Neural cell (in vitro differentiated cells): ENCODE results near the gene SRRD. TPM values are rescaled to one million over a fixed set of nuclear protein-coding genes. Genes with fewer than 3 reads are reported as not detected.

Experiments used
- H2AFZ ChIP-seq: fragments of 200-600, 300-800 bp; sonication (generic), shearing (Covaris generic); 2 replicates; pipeline ENCODE4 v1.6.0; 2014; ENCODE audit warnings: low read depth, mild to moderate bottlenecking, antibody characterized with exemption, low read length, moderate library complexity
- H3F3A ChIP-seq: fragments of 200-600 bp; shearing (Covaris generic); 2 replicates; pipeline ENCODE4 v1.6.1; 2016; ENCODE audit warnings: mild to moderate bottlenecking, moderate library complexity, mixed read lengths, antibody characterized with exemption, low read length; ENCODE audit not compliant: insufficient read depth, poor library complexity, severe bottlenecking
- H3K27ac ChIP-seq: fragments of 200-600, 300-800 bp; sonication (generic), shearing (Covaris generic); 2 replicates; pipeline ENCODE4 v1.5.1; 2014; ENCODE audit warnings: mild to moderate bottlenecking, low read length, moderate library complexity
- H3K27me3 ChIP-seq: fragments of 300-800, 200-600 bp; sonication (generic), shearing (Covaris generic); 2 replicates; pipeline ENCODE4 v1.6.0; 2014; ENCODE audit warnings: mild to moderate bottlenecking, low read depth, low read length, moderate library complexity; ENCODE audit not compliant: insufficient read depth
- H3K36me3 ChIP-seq: fragments of 300-800, 200-600 bp; sonication (generic), shearing (Covaris generic); 2 replicates; pipeline ENCODE4 v1.5.1; 2014; ENCODE audit warnings: mild to moderate bottlenecking, antibody characterized with exemption, low read length, moderate library complexity; ENCODE audit not compliant: insufficient read depth
- H3K4me2 ChIP-seq: fragments of 300-800, 200-600 bp; sonication (generic), shearing (Covaris generic); 2 replicates; pipeline ENCODE4 v1.6.0; 2014; ENCODE audit warnings: mild to moderate bottlenecking, low read length
- H3K4me3 ChIP-seq: fragments of 300-800, 200-600 bp; sonication (generic), shearing (Covaris generic); 2 replicates; pipeline ENCODE4 v1.5.1; 2014; ENCODE audit warnings: mild to moderate bottlenecking, low read length, moderate library complexity
- H3K79me2 ChIP-seq: fragments of 200-600 bp; shearing (Covaris generic); replicated peaks from 2 replicates; pipeline ENCODE4 v1.6.0; 2014; ENCODE audit warnings: mild to moderate bottlenecking, low read length, moderate library complexity; ENCODE audit not compliant: insufficient read depth
- H3K9ac ChIP-seq: fragments of 300-800, 200-600 bp; sonication (generic), shearing (Covaris generic); 2 replicates; pipeline ENCODE4 v1.6.1; 2016; ENCODE audit warnings: mild to moderate bottlenecking, low read length, mixed read lengths
- H3K9me2 ChIP-seq: fragments of 200-600 bp; shearing (Covaris generic); 2 replicates; pipeline ENCODE4 v1.6.1; 2016; ENCODE audit warnings: mild to moderate bottlenecking, low read length, mixed read lengths; ENCODE audit not compliant: insufficient read depth
- H3K9me3 ChIP-seq: fragments of 200-600, 300-800 bp; sonication (generic), shearing (Covaris generic); 2 replicates; pipeline ENCODE4 v1.6.1; 2016; ENCODE audit warnings: mild to moderate bottlenecking, mixed run types, low read length, moderate library complexity, mixed read lengths
- H4K20me1 ChIP-seq: fragments of 200-600 bp; shearing (Covaris generic); 2 replicates; pipeline ENCODE4 v1.6.1; 2016; ENCODE audit warnings: mild to moderate bottlenecking, mixed run types; ENCODE audit not compliant: insufficient read depth
- CTCF ChIP-seq: fragments of 450-650 bp; IDR thresholded peaks from 2 replicates; pipeline ENCODE4 v1.5.1; 2014; ENCODE audit warnings: antibody characterized with exemption, mild to moderate bottlenecking, moderate library complexity; ENCODE audit not compliant: poor library complexity, severe bottlenecking
- EP300 ChIP-seq: fragments of 450-650 bp; conservative IDR thresholded peaks from 2 replicates; pipeline ENCODE4 v1.6.1; 2014; ENCODE audit warnings: antibody characterized with exemption, mild to moderate bottlenecking, moderate library complexity; ENCODE audit not compliant: poor library complexity, severe bottlenecking
- EZH2 ChIP-seq: fragments of 200-600, 300-800 bp; shearing (Covaris generic), sonication (generic); IDR thresholded peaks from 2 replicates; pipeline ENCODE4 v1.6.1; 2014; ENCODE audit warnings: antibody characterized with exemption, low read length, borderline replicate concordance, mild to moderate bottlenecking; ENCODE audit not compliant: insufficient read depth, poor library complexity, severe bottlenecking
- MXI1 ChIP-seq: fragments of 450-650 bp; conservative IDR thresholded peaks from 2 replicates; pipeline ENCODE4 v1.6.1; 2014; ENCODE audit warnings: antibody characterized with exemption, mild to moderate bottlenecking; ENCODE audit not compliant: poor library complexity, severe bottlenecking
- POLR2AphosphoS5 ChIP-seq: IDR thresholded peaks from 2 replicates; pipeline ENCODE4 v1.6.1; 2012
- RAD21 ChIP-seq: fragments of 450-650 bp; conservative IDR thresholded peaks from 2 replicates; pipeline ENCODE4 v1.6.1; 2014; ENCODE audit warnings: antibody characterized with exemption, mild to moderate bottlenecking, moderate library complexity
- REST ChIP-seq: IDR thresholded peaks from 2 replicates; pipeline ENCODE4 v1.6.1; 2012; ENCODE audit warnings: borderline replicate concordance
- SMC3 ChIP-seq: fragments of 450-650 bp; conservative IDR thresholded peaks from 2 replicates; pipeline ENCODE4 v1.6.1; 2014; ENCODE audit warnings: antibody characterized with exemption, mild to moderate bottlenecking, moderate library complexity; ENCODE audit not compliant: poor library complexity
- TAF1 ChIP-seq: IDR thresholded peaks from 2 replicates; pipeline ENCODE4 v1.6.1; 2012; ENCODE audit warnings: low read depth
- polyA plus RNA-seq: library from polyadenylated mRNA; depleted of rRNA; stranded (reverse); fragments of >200 nt; gene quantifications from 2 replicates; pipeline ENCODE4 v1.2.3, GENCODE V29; 2014

SRRD gene
- polyA plus RNA-seq, 1 donor from 2014 or later = 33.9 TPM

DNA sequence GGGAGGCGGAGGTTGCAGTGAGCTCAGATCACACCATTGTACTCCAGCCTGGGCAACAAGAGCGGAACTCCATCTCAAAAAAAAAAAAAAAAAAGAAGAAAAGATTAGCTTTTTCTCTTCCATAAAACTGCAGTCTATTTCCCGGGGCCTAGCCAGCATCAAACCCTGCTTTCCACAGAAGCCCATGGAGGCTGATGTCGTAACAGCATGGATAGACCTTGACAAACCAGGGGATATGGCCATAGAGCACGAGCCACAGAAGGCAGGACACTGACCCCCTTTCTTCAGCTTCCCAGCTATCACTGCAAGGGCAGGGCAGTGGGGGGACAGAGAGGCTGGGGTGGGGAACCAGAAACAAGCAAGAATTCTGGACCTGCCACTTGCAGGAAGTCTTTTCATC, 21.6 kb upstream of the SRRD start:
- Histone ChIP-seq H3K9me2 (no peaks in the 10 kb centered on the region), H3K9me3 (no peaks in the 10 kb centered on the region), H3K27ac (peak overlapping the region; percentile 79), H2AFZ (no peak overlapping the region), H3K9ac (peak overlapping the region; percentile 55), H4K20me1 (no peaks in the 10 kb centered on the region), H3K4me2 (peak overlapping the region; percentile 79), H3K4me3 (peak overlapping the region; percentile 50), H3F3A (no peaks in the 10 kb centered on the region), H3K27me3 (no peaks in the 10 kb centered on the region), H3K36me3 (peaks cover 10% of the 10 kb centered on the region), H3K79me2 (peaks cover 7% of the 10 kb centered on the region)
- no peak for TF ChIP-seq REST
- no peak for TF ChIP-seq EZH2
- TF ChIP-seq SMC3 = no peak
- TF ChIP-seq RAD21 = no peak
- TF ChIP-seq CTCF = no peak
- no peak for TF ChIP-seq MXI1
- no peak for TF ChIP-seq TAF1
- no peak for TF ChIP-seq POLR2AphosphoS5
- no peak for TF ChIP-seq EP300

- peak overlapping the region; percentile 79 for H3K4me2 ChIP-seq
- H3K9me3 ChIP-seq = no peaks in the 10 kb centered on the region
- no peaks in the 10 kb centered on the region for H4K20me1 ChIP-seq
- TF ChIP-seq SMC3 (peak; percentile 16), TAF1 (no peak)
- peak overlapping the region; percentile 50 for H3K4me3 ChIP-seq
- peaks cover 7% of the 10 kb centered on the region for H3K79me2 ChIP-seq
- no peaks in the 10 kb centered on the region for H3F3A ChIP-seq
- peak overlapping the region; percentile 79 for H3K27ac ChIP-seq
- H3K36me3 ChIP-seq = peaks cover 10% of the 10 kb centered on the region
- H2AFZ ChIP-seq = no peak overlapping the region
- peak overlapping the region; percentile 55 for H3K9ac ChIP-seq
- no peaks in the 10 kb centered on the region for H3K9me2 ChIP-seq
- H3K27me3 ChIP-seq = no peaks in the 10 kb centered on the region
Observed at GRCh38 chr22:26462641-26463040, 21.0 kb upstream of the SRRD start.

DNA sequence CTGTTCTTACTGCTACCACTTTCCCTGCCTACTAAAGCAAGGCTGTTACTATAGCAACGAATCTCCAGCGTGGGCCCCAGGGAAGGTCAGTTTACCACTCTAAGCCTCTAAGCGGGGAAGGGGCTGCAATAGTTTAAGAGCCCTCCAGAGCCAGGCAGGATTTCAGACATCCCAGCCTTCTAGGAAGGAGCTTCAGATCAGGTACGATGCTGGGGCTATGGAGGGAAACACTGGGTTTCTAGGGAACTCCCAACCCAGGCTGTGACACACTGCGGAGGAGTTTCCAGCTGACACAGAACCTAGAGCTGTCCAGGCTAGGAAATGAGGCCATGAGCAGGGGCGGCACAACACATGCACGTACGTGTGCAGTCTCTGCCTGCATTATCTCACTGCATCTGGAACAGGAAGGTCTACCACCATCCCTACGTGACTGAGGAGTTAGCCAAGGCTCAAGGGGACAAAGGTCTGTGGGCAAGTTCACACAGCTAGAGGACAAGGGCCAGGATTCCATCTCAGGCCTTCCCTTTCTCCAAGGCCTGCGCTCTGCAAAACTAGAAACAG, 20.5 kb upstream of the SRRD start:
- no peaks in the 10 kb centered on the region for H3F3A ChIP-seq
- peaks cover 11% of the 10 kb centered on the region for H3K36me3 ChIP-seq
- peak overlapping the region; percentile 50 for H3K4me3 ChIP-seq
- peak overlapping the region; percentile 79 for H3K4me2 ChIP-seq
- H3K9me3 ChIP-seq = no peaks in the 10 kb centered on the region
- H3K9me2 ChIP-seq = no peaks in the 10 kb centered on the region
- H3K9ac ChIP-seq = peak overlapping the region; percentile 55
- no peaks in the 10 kb centered on the region for H4K20me1 ChIP-seq
- H3K79me2 ChIP-seq = peaks cover 7% of the 10 kb centered on the region
- no peaks in the 10 kb centered on the region for H3K27me3 ChIP-seq
- H2AFZ ChIP-seq = no peak overlapping the region
- H3K27ac ChIP-seq = peak overlapping the region; percentile 79
- no peak for TF ChIP-seq POLR2AphosphoS5
- TF ChIP-seq RAD21 = no peak
- TF ChIP-seq EP300 = peak; percentile 22
- TF ChIP-seq SMC3 = peak; percentile 27
- TF ChIP-seq REST = peak; percentile 46
